Measurements from ENCODE around the gene IL20RB.
"Not testable (repeated sequence)": the region's sequence is repeated elsewhere in the genome, so short reads cannot be mapped to it uniquely, and the experiment has no call there.

The IL20RB gene

DNA sequence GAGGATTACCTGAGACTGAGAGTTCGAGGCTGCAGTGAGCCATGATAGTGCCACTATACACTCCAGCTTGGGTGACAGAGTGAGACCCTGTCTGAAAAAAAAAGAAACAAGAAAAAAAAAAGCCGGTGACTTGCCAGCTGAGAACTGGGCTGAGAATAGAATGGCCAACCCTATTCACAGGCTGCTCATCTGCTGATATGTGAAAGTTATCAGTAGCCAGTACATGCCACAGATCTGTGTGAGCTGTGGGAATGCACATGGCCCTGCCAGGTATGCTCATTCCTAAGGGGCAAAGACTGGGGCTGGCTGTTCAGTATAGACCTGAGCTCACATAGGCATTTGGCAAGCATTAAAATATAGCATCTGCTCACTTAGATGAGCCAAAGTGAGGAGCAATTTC, 30.9 kb downstream of the IL20RB start:
- no peak for FAIRE-seq

GRCh38 chr3:136989781-136990524, 32.2 kb downstream of the IL20RB start:
- FAIRE-seq, result no peak

- FAIRE-seq, result no peak
These were observed 33.0 kb downstream of the IL20RB start for GRCh38 chr3:136990826-136991225.

DNA sequence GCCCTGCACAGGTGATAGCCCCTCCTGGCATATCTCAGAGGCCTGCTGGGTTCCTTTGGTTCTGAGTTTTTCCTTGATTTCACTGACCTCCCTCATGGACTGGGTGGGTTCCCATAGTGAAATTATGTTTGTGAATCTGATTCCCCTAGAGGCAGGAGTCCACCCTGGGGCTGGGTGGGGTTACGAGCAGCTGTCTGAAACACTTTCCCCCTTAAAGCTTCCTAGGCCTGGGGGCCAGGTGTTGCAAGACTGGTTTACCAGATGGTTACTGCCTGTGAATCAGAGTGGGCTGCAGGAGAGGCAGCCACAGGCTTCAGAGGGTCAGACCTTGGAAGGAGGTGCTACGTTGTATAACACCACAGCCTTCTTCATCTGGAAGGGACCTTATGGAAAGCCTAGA, 34.3 kb downstream of the IL20RB start:
- no peak for FAIRE-seq

GRCh38 chr3:136994772-136995516, 37.2 kb downstream of the IL20RB start:
- no peak for FAIRE-seq

DNA sequence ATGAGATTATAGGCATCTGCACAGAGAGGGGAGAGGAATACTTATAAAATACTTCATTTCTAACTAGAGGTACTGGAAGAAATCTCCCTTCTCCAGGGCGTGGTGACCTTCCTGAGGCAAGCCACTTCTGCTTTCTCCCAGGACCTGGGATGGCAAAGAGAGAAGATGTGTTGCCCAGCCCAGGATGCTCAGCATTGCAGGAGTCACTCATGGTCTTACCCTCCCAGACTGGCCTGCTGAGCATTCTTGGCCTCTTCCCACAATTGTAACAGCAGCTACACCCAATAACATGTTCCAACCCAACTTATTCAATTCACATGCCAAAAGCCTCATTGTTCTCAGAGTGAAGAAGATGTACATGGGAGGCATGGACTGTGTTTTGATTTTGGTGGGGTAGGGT, 37.9 kb downstream of the IL20RB start:
- FAIRE-seq, result no peak

- no peak for FAIRE-seq
These were observed 42.3 kb downstream of the IL20RB start for GRCh38 chr3:137000039-137000438.

- FAIRE-seq, result not testable (repeated sequence)
These were observed 49.6 kb downstream of the IL20RB start for GRCh38 chr3:137007376-137007775.

DNA sequence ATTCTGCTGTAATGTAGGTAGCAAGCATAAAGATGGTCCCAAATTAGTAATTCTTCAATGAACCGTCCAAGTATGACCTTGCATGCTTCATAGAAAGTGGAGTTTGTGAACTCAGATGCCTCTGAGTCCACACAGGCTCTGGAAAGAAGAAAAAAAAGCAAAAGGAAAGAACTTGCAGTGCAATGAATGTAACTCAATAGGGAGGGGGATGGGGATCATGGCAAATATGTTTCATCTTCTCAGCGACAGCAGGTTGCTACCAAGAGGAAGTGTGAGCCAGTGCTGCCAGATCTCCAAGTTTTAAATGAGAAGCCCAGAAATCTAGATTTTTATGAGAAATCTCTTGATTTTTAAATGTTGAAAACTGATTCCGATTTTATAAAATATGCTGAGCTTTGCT, 50.3 kb downstream of the IL20RB start:
- no peak for FAIRE-seq

GRCh38 chr3:137008976-137009375, 51.2 kb downstream of the IL20RB start:
- no peak for FAIRE-seq

DNA sequence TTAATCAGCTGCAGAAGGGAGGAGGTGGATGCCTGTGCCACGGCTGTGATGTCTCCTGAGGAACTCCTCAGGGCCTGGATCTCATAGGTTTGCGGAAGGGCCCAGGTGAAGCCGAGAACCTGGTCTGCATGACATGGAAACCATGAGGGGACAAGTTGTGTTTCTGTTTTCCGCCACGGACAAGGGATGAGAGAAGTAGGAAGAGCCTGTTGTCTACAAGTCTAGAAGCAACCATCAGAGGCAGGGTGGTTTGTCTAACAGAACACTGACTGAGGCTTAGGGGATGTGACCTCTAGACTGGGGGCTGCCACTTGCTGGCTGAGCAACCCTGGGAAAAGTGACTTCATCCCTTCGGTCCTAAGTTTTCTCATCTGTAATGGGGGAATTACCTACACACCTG, 52.4 kb downstream of the IL20RB start:
- FAIRE-seq, result no peak

GRCh38 chr3:137011153-137011552, 53.4 kb downstream of the IL20RB start:
- no peak for FAIRE-seq

DNA sequence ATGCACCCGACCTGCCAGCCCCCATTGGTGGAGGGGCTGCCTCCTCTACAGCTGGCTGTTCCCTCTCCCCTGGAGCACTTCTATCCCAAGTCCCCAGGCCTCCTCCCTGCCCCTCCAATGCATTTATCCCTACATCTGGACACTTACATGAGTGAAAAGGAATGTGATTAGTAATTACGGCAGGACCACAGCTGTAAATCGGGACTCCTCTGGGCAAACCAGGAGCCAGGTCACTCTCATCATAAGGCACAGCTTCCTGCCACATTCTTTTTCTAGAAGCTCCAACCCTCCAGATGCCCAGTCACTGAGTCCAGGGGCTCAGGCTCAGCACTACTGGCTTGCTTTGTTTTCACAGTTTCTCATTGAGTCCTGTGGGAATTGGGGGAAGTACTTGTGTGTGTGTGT, 54.3 kb downstream of the IL20RB start:
- no peak for FAIRE-seq

- peak; percentile 79 for FAIRE-seq
These were observed 56.3 kb downstream of the IL20RB start for GRCh38 chr3:137013951-137014688.

- not testable (repeated sequence) for FAIRE-seq
These were observed 59.5 kb downstream of the IL20RB start for GRCh38 chr3:137017316-137017715.

DNA sequence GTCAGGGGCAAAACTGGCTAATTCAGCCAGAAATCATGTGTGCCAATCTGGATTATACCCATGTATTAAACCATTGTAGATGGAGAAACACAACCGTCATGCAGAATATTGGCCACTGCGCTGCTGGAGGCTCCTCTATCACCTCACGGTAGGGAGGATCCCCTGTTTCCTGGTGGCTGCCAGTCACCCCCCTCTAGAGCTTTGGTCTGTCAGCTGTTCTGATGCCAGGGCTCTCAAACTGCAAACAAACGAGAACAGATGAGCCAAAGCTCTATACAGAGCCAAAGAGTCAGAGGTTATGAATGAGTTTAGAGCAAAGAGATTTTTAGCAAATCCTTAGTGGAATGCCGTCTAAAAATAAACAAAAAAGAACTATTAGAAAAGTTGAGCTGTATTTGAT, 62.5 kb downstream of the IL20RB start:
- FAIRE-seq, result no peak

GRCh38 chr3:137020888-137021287, 63.1 kb downstream of the IL20RB start:
- FAIRE-seq, result no peak

DNA sequence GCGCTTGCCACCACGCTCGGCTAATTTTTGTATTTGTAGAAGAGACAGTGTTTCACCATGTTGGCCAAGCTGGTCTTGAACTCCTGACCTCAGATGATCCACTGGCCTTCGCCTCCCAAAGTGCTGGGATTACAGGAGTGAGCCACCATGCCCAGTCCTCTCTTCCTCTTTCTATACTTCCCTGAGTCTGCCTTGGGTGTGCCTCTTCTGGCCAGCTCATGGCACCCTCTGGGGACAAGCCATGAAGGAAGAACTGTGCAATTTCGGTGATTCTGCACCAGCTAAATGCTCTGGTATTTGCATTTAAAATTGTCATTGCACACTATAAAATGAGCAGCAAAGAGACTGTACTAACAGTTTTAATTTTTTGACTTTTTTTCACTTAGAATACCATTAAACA, 66.6 kb downstream of the IL20RB start:
- FAIRE-seq, result no peak

- no peak for FAIRE-seq
These were observed 68.9 kb downstream of the IL20RB start for GRCh38 chr3:137026701-137027100.

- FAIRE-seq, result peak; percentile 48
These were observed 74.8 kb downstream of the IL20RB start for GRCh38 chr3:137032465-137033120.

DNA sequence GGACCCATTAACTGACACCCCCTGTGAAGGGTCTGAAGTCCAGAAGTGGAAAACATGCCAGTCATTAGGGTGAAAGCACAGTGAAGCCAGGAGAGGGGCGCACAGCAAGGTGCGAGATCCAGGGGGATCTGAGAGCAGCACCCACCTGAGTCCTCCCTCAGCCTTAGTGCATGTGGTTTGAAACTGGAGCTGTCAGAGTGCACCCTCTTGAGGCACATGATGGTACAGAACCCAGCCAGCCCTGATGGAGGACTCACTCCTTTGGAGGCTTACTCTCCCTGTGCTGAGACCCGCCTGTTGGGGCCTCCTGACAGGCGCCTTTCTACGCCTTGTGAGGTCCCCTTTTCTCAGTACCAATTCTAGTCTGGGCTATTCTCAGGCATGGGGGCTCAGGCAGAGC, 77.8 kb downstream of the IL20RB start:
- FAIRE-seq, result no peak

DNA sequence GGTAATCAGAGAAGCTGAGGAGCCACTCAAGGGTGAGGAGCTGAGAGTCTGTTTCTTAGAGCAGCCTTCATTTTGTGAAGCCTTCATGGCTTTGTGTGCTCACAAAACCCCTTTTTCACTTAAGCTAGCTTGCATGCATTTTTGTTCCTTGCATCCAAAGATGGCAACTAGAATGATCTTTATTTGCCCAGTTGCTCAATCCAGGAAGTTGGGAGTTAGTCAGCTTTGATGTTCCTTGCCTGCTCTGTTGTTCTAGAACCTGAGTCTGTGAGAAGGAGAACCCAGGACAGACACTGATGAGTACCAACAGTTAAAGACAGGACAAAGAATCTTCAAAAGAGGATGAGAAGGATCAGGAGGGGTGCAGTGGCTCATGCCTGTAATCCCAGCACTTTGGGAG, 81.8 kb downstream of the IL20RB start:
- no peak for FAIRE-seq

GRCh38 chr3:137041251-137041650, 83.5 kb downstream of the IL20RB start:
- FAIRE-seq, result no peak

All from TTC549 (cell line).